CD14-positive monocyte (primary cell): ENCODE data around the gene CTNNA3. TPM values are rescaled to one million over a fixed set of nuclear protein-coding genes. Genes with fewer than 3 reads are reported as not detected.

ENCODE experiments used
- DNase-seq, 3 donors: peaks; one replicate each; pipeline ENCODE4 v3.0.0-alpha.2; 2011 to 2022
- H2AFZ ChIP-seq: 2 replicates; pipeline ENCODE4 v1.6.0; 2012; ENCODE audit warnings: mild to moderate bottlenecking, low read depth, low read length, inconsistent platforms; ENCODE audit not compliant: insufficient read depth, poor library complexity, severe bottlenecking
- H3K27ac ChIP-seq, 2 donors: 1 replicate in 1 of 2; 2 replicates in 1 of 2; pipeline ENCODE4 v1.5.1; 2012 to 2013; ENCODE audit warnings: low read length in 2 of 2, control low read depth in 1 of 2, inconsistent platforms in 1 of 2, low read depth in 1 of 2, mild to moderate bottlenecking in 1 of 2
- H3K27me3 ChIP-seq, 2 donors: one replicate each; pipeline versions ENCODE4 v1.6.0 to v1.6.1; 2011 to 2013; ENCODE audit warnings: low read length in 2 of 2; ENCODE audit not compliant: control insufficient read depth in 2 of 2, insufficient read depth in 2 of 2
- H3K36me3 ChIP-seq, 2 donors: replicated peaks in 1 of 2; 1 replicate in 1 of 2; 2 replicates in 1 of 2; pipeline versions ENCODE4 v1.5.1 to v1.6.1; 2012 to 2013; ENCODE audit warnings: low read length in 2 of 2, control low read depth in 1 of 2, inconsistent platforms in 1 of 2, mild to moderate bottlenecking in 1 of 2; ENCODE audit not compliant: insufficient read depth in 2 of 2, control insufficient read depth in 1 of 2
- H3K4me1 ChIP-seq, 2 donors: 1 replicate in 1 of 2; 2 replicates in 1 of 2; pipeline versions ENCODE4 v1.5.1 to v1.6.1; 2012 to 2013; ENCODE audit warnings: low read length in 2 of 2, control low read depth in 1 of 2, inconsistent platforms in 1 of 2, mild to moderate bottlenecking in 1 of 2, moderate library complexity in 1 of 2; ENCODE audit not compliant: insufficient read depth in 2 of 2, control insufficient read depth in 1 of 2
- H3K4me2 ChIP-seq: replicated peaks from 2 replicates; pipeline ENCODE3; 2012; ENCODE audit warnings: low read length, moderate library complexity, mild to moderate bottlenecking; ENCODE audit not compliant: poor library complexity, severe bottlenecking; ENCODE audit errors: extremely low read depth
- H3K4me3 ChIP-seq, 3 experiments: fragments of 200-600 bp in 1 of 3; sonication (generic) in 1 of 3; replicated peaks in 1 of 3; 1 replicate in 2 of 3; 2 replicates in 1 of 3; pipeline ENCODE4 v1.5.1; 2011 to 2013; ENCODE audit warnings: low read length in 3 of 3, mild to moderate bottlenecking in 3 of 3, control low read depth in 2 of 3, low read depth in 2 of 3, inconsistent platforms in 1 of 3, moderate library complexity in 1 of 3
- H3K79me2 ChIP-seq: 2 replicates; pipeline ENCODE4 v1.6.0; 2012; ENCODE audit warnings: mild to moderate bottlenecking, control low read depth, inconsistent platforms, low read length, moderate library complexity; ENCODE audit not compliant: insufficient read depth
- H3K9ac ChIP-seq: 2 replicates; pipeline ENCODE4 v1.6.0; 2017; ENCODE audit warnings: low read length, mild to moderate bottlenecking; ENCODE audit not compliant: insufficient read depth, poor library complexity, severe bottlenecking
- H3K9me3 ChIP-seq, 2 donors: replicated peaks in 1 of 2; 1 replicate in 1 of 2; 2 replicates in 1 of 2; pipeline versions ENCODE4 v1.5.1 to v1.6.1; 2012 to 2013; ENCODE audit warnings: low read length in 2 of 2, control low read depth in 1 of 2; ENCODE audit not compliant: control insufficient read depth in 1 of 2, insufficient read depth in 1 of 2
- H4K20me1 ChIP-seq: 2 replicates; pipeline ENCODE4 v1.6.0; 2012; ENCODE audit warnings: mild to moderate bottlenecking, low read length, control low read depth, moderate library complexity; ENCODE audit not compliant: insufficient read depth
- H3K27ac Mint-ChIP-seq, 7 donors: one replicate each; pipeline ENCODE4 v1.8.0; 2020; ENCODE audit warnings: mild to moderate bottlenecking in 7 of 7, mixed read lengths in 7 of 7, moderate library complexity in 6 of 7, inconsistent platforms in 2 of 7
- H3K27me3 Mint-ChIP-seq, 3 donors: one replicate each; pipeline ENCODE4 v1.8.0; 2021 to 2022; ENCODE audit warnings: low read depth in 3 of 3, mild to moderate bottlenecking in 3 of 3, mixed read lengths in 3 of 3, moderate library complexity in 3 of 3, inconsistent platforms in 1 of 3
- H3K36me3 Mint-ChIP-seq, 2 donors: one replicate each; pipeline ENCODE4 v1.8.0; 2020; ENCODE audit warnings: mixed read lengths in 2 of 2, inconsistent platforms in 1 of 2, mild to moderate bottlenecking in 1 of 2
- H3K4me1 Mint-ChIP-seq: one replicate; pipeline ENCODE4 v1.8.0; 2020; ENCODE audit warnings: mild to moderate bottlenecking, mixed read lengths
- H3K4me3 Mint-ChIP-seq, 2 donors: one replicate each; pipeline ENCODE4 v1.8.0; 2020; ENCODE audit warnings: mild to moderate bottlenecking in 2 of 2, mixed read lengths in 2 of 2, moderate library complexity in 1 of 2
- H3K9me3 Mint-ChIP-seq, 7 donors: one replicate each; pipeline ENCODE4 v1.8.0; 2020 to 2022; ENCODE audit warnings: mixed read lengths in 7 of 7, mild to moderate bottlenecking in 6 of 7, moderate library complexity in 6 of 7, inconsistent platforms in 2 of 7
- WGBS: methylation state at CpG from one replicate; pipeline ENCODE4 v1.1.5; 2013; ENCODE audit warnings: missing lambda C conversion rate; ENCODE audit not compliant: insufficient coverage; 5-methylcytosine and 5-hydroxymethylcytosine counted together
- intact Hi-C, 2 donors: fragments of 100-400 bp; cut with micrococcal nuclease; formaldehyde crosslinking; loops; one replicate each; pipeline versions ENCODE4 v1.15.0 to v1.15.1; 2023
- polyA plus RNA-seq, 3 donors: library from polyadenylated mRNA; depleted of rRNA in 1 of 3; unstranded in 2 of 3; stranded (reverse) in 1 of 3; fragments of 300-500 nt in 2 of 3; fragments of >200 nt in 1 of 3; fragmentation: Illumina TruSeq in 2 of 3; gene quantifications; 1 replicate in 2 of 3; 2 replicates in 1 of 3; pipeline ENCODE4 v1.2.3, GENCODE V29; 2012 to 2021
- TF ChIP-seq, protein P1 (sequence below): fragments of 200-600 bp; IDR thresholded peaks from one replicate; pipeline ENCODE4 v1.8.0; 2022; ENCODE audit warnings: antibody characterized with exemption, mild to moderate bottlenecking

CTNNA3 gene
- polyA plus RNA-seq, 3 donors: not detected

DNA sequence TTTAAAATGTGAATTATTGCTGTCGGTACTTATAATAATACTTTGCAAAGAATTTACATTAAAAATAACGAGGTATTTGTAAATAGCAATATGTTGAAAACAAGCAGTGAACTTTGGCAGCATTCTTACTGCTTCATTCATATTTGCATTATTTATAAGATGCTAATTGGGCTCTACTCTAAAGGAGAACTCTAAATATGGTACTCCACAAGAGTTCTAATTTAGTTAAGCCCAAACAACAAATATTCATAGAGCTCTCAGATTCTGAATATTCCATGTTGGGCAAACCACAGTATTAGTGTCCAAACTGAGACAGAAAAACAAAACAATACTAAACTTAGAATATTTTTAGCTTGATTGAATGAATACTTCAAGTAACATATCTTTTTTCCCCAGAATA is 1674.6 kb downstream of the CTNNA3 start:
- H3K9ac ChIP-seq: no peak overlapping the region
- no peaks in the 10 kb centered on the region for H3K9me3 ChIP-seq
- H3K36me3 ChIP-seq: no peaks in the 10 kb centered on the region
- H4K20me1 ChIP-seq: no peaks in the 10 kb centered on the region
- H2AFZ ChIP-seq: no peak overlapping the region
- no peaks in the 10 kb centered on the region for H3K4me1 Mint-ChIP-seq
- DNase-seq: no peak
- no peaks in the 10 kb centered on the region for H3K36me3 Mint-ChIP-seq
- no CpG with 5 or more reads among the region's 2 CpGs for WGBS
- no peak overlapping the region for H3K4me2 ChIP-seq
- no peak overlapping the region for H3K4me3 ChIP-seq
- H3K27me3 ChIP-seq: no peaks in the 10 kb centered on the region
- intact Hi-C loops: no loop called here
- no peak overlapping the region for H3K4me3 Mint-ChIP-seq
- H3K4me1 ChIP-seq: no peaks in the 10 kb centered on the region
- no peaks in the 10 kb centered on the region for H3K27me3 Mint-ChIP-seq
- no peaks in the 10 kb centered on the region for H3K79me2 ChIP-seq
- H3K9me3 Mint-ChIP-seq: no peaks in the 10 kb centered on the region
- no peak overlapping the region for H3K27ac ChIP-seq
- no peak overlapping the region for H3K27ac Mint-ChIP-seq
- TF ChIP-seq, protein P1, sequence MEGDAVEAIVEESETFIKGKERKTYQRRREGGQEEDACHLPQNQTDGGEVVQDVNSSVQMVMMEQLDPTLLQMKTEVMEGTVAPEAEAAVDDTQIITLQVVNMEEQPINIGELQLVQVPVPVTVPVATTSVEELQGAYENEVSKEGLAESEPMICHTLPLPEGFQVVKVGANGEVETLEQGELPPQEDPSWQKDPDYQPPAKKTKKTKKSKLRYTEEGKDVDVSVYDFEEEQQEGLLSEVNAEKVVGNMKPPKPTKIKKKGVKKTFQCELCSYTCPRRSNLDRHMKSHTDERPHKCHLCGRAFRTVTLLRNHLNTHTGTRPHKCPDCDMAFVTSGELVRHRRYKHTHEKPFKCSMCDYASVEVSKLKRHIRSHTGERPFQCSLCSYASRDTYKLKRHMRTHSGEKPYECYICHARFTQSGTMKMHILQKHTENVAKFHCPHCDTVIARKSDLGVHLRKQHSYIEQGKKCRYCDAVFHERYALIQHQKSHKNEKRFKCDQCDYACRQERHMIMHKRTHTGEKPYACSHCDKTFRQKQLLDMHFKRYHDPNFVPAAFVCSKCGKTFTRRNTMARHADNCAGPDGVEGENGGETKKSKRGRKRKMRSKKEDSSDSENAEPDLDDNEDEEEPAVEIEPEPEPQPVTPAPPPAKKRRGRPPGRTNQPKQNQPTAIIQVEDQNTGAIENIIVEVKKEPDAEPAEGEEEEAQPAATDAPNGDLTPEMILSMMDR: no peak

DNA sequence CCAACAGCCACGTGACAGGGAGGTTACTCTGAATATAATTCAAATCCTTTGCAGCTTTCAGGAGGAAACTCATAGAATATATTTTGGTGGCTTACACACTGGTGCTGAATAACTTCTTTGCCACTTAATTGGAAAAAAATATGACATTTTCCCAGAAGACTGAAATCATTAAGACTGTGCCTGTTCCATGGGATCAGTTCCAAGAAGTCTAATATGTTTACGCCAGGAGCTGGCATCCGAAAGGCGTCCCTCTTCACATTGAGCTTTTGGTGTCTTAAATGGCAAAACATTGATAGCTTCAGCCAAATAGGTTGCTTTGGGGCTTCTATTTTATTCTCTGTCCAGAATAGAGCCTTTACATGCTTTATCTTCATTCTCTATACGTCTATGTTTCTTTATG is 1687.8 kb downstream of the CTNNA3 start:
- H3K9ac ChIP-seq: no peak overlapping the region
- no peak for DNase-seq
- TF ChIP-seq, protein P1: no peak
- H3K4me3 ChIP-seq: no peak overlapping the region
- H3K9me3 ChIP-seq: no peaks in the 10 kb centered on the region
- no peak overlapping the region for H3K4me2 ChIP-seq
- Mint-ChIP-seq H3K27me3 (peaks cover 0 to 2% (median 1%) of the 10 kb centered on the region in 3 donors), H3K27ac (no peak overlapping the region), H3K36me3 (no peaks in the 10 kb centered on the region), H3K9me3 (peaks cover 0 to 13% (median 1%) of the 10 kb centered on the region in 7 donors), H3K4me3 (no peak overlapping the region), H3K4me1 (no peaks in the 10 kb centered on the region)
- no peaks in the 10 kb centered on the region for H4K20me1 ChIP-seq
- no peaks in the 10 kb centered on the region for H3K27me3 ChIP-seq
- 83% methylated on average over 2 of the region's 5 CpGs for WGBS
- H3K4me1 ChIP-seq: no peaks in the 10 kb centered on the region
- no peaks in the 10 kb centered on the region for H3K79me2 ChIP-seq
- no peaks in the 10 kb centered on the region for H3K36me3 ChIP-seq
- no peak overlapping the region for H3K27ac ChIP-seq
- intact Hi-C loops: no loop called here
- H2AFZ ChIP-seq: no peak overlapping the region
